ENCODE measurements around the gene LIPC.

Gene LIPC

DNA sequence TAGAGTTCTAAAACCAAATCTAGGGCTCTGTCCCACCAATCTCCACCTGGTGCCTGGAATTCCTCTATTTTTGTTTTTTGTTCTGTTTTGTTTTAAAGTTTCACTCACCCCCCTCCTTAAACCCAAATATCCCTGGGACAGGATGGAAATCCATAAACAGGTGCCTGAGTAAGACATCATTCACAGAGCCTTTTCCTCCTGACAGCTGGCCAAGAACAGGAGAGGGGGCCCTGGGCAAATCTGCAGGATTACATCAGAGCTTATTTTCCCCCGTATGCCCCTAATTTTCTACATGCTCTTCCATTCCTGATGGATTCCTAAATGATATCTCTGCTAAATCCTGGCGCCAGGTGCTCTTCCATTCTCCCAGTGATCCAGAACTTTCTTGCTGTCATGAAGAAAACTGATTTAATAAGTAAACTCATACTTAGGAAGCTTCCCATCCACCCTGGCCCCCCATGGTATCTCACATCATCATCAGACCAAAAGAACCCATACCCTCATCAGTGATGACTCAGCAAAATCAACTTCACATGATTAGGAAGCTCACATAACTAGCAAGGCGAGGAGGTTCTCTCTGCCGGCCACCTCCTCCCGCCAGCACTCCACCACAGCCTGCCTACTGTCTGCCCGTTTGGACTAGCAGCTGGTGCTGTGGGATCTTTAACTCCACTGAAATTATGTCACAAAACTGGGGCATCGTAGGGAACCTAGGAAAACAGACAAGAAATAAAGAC, 61.0 kb downstream of the LIPC start:
- no peak for DNase-seq (ENCODE audit: low read depth, low spot score)

DNA sequence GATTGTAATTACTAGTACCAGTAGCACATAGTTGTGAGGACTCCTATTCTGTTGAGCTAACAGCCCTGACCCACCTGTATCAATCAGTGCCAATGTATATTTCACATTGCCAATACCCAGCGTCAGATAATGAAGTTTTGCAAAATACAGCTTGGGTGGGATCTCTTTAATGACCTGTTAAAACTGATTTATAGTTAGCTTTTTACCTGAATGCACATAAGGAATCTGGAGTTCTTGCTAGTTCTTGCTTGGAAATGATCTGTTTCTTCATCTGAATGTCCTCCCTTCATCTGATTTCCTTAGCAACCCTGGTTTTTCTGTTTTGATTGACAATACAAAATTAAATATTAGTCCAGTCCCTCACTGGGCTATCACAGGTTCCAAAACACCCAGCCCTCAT, 62.8 kb downstream of the LIPC start:
- DNase-seq (ENCODE audit: low read depth, low spot score), result no peak

DNA sequence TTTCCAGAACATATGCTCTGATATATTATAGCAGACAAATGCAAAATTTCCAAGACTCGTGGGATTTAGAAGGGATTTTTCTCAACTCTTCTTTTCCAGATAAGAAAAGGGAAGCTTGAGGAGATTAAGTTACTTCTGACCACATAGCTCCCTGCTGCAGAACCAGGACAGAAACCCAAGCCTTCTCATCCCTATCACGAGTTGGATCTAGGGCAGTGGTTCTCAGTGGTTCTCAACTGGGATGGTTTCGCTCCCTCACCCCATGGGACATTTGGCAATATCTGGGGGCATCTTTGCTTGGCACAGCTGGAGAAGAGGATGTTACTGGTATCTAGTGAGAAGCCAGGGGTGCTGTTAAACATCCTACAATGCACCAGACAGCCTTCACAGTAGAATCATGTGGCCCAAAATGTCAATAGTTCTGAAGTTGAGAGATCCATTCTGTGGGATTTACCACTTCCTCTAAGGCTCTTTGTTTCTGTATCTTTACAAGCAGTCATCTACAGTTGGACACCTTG, 64.2 kb downstream of the LIPC start:
- no peak for DNase-seq (ENCODE audit: low read depth, low spot score)

DNA sequence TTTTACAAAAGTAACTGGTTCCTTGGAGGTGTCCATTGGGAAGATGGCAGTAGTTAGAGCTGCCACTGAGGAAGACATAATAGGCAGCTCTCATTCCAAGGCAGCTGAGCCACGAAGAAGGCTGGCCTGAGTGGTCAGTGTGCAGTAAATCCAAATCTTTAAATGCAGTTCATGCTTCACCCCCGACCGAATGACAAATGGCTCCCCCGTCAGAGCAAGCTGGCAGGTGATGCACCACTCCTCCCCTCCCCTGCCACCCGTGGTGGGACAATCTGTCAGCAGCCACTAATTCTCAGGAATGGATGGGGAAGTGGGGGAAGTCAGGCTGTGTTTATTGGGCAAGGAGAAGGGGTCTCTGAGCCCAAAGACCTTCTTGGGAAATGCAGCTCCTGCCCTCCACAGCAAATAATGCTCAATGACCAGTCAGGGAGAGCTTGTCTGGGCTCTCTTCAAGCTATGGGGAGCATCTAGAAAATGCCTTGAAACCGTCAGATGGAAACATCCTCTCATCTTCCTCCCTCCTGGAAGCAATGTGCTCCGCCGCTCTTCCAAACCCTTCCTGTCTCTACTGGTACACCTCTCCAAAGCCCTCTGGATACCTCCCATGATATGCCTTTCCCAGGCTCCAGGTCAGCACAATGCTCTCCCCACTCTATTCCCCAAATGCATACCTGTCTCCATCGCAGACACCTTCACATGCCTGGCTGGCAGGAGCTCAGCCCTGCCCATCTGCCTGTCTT, 65.4 kb downstream of the LIPC start:
- no peak for DNase-seq (ENCODE audit: low read depth, low spot score)

DNA sequence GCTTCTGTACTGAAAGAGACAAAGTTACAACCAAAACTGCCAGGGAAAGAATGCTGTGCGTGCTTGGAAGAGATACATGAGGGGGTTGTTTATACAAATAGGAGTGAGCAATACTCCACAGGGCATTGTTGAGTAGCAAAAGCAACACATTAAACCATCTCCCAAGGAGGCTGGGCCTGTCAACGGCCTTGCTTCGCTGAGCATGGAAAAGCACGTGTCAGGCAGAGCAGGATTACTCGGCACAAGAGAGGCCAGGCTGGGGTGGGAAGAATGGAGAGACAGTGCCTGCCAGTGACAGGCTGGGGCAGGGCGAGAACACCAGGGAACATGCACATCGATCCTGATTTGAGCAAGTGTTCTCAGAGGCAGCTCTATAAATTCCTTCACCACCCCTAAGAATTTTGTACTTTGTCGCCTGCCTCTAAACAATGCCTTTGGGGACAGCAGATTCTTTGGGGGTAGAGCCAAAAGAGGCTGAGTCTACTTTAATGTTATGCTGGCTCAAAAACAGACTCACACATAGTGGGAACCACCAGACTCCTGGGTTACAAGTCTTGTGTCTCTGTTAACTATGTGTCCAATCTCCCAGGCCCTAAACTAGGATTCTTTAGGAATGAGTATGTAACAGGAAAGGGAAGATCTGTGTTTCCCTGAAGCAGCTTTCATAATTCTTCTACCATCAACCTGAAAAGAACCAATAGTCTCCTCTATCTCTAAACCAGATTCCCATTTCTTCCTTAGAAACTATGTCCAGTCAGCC, 67.2 kb downstream of the LIPC start:
- no peak for DNase-seq (ENCODE audit: low read depth, low spot score)

DNA sequence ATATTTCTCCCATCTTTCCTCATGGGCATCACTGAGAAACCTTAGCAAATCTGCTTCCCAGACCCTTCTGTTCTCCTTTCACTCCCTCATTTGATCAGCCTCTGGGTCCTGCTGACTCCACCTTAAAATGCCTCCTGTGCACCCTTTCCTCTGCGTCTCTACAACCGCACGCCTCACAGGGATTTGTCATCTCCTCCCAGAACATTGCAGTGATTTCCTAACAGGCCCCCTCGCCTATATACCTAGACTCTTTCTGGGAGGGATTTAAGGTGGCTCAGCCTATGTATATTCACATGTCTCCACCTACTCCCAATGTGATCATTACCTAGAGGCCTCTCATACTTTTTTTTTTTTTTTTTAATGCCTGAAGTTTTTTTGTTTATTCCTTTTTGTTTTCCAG, 69.2 kb downstream of the LIPC start:
- no peak for DNase-seq (ENCODE audit: low read depth, low spot score)

DNA sequence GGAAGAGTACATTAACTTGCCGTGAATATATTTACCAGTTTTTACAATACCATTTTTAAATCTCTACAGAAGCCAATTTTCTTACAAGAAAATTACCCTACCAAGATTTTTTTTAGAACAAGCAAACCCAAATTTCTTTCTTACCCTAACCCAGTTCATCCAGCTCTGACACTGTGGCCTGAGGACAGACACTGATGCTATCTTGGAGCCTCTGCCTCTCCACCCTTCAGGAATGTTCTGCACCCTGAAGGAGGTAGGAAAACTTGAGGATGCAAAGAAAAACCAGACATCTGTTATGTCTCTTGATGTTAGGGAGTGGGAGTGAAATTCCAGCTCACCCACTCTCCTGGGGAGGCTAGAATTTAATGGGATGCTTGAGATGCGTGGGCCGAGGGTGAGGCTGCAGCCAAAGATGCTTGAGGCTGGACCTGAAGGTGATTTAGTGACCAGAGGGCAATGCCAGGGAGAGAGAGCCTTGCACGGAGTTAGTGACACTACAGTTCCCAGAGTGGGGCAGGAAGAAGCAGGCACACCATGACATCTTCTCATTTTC, 69.9 kb downstream of the LIPC start:
- no peak for DNase-seq (ENCODE audit: low read depth, low spot score)

DNA sequence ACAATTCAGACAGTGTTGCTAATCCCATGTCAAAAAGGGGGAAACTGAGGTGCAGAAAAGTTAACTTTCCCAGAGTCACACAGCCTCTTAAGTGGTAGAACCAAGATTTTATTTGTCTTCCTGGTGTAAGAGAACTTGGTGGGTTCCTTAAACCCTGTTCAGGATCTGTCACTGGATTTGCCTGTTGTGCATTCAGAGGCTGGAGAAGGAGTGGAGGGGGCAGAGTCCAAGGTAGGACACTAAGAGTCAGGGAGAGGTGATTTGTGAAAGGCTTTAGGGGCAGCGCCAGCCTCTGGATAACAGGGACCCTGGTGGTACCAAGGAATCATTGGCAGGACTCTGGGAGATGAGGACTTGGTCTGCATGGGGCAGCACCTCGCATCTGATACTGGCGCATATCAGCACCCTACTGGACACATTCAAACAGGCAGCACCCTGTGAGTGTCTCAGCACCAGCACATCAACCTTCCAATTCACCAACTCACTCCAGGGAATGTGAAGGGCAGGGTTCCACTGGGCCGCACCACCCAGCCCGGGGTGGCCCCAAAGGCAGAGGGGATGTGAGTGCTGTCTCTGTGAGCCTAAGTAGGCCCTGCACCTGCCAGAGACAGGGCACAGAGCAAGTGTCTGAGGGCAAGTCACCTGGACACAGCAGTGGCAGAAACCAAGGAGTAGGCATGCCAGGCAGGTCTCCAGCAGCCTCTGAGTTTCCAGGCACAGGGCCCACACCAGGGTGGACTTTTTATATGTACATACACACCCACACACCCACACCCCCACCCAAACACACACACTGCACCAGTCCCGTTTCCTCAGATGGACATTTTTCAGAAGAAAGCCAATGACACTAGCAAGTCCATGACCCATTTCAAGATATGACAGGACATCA, 71.6 kb downstream of the LIPC start:
- DNase-seq (ENCODE audit: low read depth, low spot score), result no peak

DNA sequence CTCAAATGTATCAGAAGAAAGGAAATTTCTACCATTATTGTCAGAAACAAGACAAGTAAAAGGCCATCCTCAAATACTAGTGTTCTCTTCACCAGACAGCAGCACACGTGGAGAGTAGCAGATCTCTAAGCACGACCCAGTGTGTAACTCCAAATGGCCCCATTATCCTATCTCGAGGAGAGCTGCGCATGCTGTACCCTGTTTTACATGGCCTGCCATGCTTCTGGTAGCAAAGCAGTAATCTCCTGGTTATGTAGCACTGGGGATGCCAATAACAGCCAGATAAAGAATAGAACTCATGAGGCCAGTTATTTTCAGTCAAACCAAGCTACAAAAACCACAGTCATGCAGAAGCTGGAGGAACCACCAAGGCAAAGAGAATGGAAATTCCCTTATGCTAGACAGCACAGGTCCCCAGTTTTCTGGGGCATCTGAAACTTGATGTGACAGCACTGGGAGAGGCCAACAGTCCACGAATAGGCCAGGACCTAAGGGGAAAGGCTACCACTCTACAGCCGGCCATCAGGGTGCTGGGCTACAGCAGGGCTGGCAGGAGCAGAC, 73.0 kb downstream of the LIPC start:
- no peak for DNase-seq (ENCODE audit: low read depth, low spot score)

DNA sequence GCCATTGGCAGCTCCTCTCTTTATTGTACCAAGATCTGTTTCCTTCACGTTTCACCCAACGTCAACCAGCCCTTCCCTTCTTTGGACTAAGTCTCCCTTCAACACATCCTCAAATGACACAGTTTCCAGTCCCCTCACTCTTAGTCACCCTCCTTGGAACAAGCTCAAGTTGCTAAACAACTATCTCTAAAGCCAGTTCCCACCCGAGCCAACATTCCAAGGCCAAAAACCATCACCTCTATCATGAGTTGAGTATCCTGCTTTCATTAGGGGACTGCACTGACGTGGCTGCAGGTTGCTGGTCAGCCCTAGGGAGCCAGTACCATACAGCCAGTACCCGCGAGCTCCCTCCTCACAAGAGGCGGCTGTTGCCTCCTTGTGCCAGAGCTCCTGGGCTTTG, 73.8 kb downstream of the LIPC start:
- DNase-seq (ENCODE audit: low read depth, low spot score), result no peak

DNA sequence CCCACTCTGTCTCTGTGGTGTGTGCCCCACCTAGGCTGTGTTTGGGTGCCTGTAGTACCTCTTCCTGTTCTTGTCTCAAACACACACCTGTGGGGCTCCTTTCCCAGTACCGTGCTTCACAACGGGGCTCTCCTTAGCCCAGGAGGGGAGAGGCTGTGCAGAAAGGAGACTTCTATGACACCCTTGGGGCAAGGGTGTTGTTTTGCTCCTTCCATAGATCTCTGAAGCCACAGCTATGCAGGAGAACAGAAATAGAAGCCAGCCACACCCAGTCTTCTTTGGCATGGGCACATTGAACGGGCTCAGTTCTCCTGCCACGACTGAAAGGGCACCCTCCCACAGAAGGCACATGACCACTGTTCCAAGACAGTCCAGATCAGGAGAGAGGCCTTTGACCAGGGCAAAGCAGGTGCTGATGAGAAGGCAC, 74.3 kb downstream of the LIPC start:
- no peak for DNase-seq (ENCODE audit: low read depth, low spot score)

DNA sequence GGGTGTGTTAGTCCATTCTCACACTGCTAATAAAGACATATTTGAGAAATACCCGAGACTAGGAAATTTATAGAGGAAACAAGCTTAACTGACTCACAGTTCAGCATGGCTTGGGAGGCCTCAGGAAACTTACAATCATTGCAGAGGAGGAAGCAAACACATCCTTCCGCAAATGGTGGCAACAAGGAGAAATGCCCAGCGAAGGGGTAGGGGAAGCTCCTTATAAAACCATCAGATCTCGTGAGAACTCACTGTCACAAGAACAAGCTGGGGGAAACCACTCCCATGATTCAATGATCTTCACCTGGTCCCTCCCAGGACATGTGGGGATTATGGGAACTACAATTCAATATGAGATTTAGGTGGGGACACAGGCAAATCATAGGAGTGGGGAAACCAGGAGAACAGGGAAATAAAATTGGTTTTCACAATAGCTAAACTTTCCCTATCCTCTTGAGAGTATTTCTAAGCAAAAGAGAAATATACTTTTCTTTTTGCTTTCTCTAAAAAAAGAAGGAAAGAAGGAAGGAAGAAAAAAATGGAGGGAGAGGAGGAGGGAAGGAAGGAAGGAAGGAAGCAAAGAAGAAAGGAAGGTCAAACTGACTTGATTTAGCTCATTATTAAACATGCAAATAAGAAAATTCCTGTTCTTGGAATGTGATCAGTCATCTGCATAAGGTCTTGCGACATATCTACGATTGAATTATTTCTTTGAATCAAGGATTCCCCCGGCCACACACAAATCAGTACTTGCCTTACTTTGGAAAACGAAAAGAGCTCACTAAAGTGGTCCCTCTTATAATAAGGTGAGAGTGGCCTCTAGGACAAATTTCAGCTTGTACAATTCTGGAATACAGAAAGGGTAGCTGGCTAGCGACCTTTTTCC, 75.2 kb downstream of the LIPC start:
- DNase-seq (ENCODE audit: low read depth, low spot score), result no peak

DNA sequence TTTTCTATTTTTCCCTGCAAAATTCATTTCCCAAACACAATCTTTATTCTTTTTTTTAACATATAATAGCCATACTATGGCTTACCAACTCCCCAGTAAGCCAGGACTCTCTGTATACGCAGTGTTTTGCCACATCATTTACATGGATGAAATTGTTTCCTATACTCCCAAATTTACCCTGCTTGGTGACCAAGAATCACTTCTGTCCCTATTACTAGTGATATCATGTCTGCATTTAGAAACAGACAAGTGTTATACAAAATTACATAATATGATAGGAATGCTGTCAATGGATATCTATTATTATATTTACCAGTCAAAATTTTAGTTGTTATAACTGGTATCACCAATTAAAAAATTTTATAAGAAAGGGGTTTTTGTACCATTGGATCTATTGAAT, 77.8 kb downstream of the LIPC start:
- DNase-seq (ENCODE audit: low read depth, low spot score), result no peak

DNA sequence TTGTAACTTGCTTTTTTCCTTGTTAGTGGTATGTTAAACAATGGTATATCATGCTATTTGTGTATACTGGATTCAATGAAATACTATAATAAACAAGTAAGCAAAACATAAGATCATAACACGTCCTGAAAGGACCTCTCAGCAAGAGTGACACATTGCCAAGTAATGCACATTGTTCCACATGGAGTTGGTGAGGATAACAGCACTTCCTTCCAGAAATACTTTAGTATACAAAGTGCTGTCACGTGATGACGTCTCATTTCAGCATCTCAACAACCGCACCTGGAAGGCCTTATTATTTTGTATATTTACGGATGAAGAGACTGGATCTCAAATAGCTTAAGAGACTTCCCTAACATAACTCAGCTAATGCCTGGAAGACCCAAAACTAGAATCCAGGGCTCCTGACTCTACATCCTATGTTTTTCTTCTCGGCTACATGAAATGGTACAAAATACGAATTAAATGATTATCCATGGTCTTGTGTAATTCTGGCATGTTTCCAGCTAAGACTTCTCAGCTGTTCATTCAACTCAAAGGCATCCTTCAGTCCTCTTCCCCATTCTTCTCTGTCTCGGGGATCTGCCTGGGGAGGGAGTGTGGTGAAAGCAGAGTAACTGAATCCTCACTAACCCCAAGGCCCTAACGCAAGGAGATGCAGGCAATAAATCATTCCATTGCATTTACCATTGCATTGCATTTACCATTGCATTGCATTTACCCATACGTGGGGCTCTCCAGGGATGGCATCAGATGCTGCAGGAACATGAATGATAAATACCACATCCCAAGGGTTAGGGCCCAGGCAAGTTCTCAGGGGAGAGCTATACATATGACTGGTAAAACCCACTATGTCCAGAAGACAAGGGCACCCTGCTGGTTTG, 79.2 kb downstream of the LIPC start:
- DNase-seq (ENCODE audit: low read depth, low spot score), result no peak

DNA sequence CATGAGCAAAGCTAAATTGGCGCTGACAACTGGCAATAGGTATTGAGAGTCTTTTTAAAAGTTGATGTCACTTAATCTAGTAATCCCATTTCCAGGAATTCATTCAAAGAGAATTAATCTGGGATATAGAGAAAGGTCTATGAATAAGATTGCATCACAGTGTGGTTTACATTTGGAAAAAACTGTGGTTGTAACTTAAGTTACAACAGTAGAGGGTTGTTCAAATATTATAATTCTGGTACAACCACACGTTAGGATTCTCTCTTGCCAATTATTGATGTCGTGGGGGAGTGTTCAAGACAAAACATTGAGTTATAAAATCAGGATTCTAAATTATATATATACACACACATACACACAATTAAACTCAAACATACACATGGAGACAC, 79.8 kb downstream of the LIPC start:
- no peak for DNase-seq (ENCODE audit: low read depth, low spot score)

DNA sequence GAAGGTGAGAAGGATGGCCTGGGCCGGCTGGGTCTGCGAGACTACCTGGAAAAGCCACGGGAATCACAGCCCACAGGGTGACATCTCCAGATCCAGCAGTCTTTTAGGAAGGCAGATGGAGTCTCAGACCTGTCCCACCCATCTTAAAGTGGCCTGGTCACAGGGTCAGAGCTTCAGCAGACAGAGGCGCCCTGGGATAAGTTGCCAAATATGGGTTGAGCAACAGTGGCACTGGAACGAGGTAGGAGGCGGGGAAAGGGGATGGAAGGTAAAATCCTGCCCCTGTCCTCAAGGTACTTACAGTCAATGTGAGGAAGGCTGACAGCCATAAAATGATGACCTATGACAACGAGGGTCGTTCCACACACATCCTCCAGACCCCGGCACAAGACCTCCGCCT, 80.7 kb downstream of the LIPC start:
- no peak for DNase-seq (ENCODE audit: low read depth, low spot score)

DNA sequence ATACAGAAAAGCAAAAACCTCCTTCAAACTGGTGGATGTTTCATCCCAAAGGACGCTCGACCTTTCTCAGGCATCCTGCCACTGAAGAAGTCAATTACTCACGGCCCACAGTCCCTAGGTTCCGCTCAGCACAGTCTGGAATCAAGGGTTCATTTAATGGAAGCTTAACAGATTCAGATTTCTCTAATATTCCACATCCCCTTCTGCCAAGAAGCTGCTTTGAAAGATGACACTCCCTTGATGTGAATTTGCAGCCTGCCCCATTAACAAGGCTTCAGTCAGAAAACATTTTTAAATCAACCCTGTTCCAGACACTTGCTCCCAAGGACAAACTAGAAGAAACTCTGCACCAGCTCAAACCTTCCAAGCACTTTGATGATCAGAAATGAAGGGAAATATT, 81.2 kb downstream of the LIPC start:
- no peak for DNase-seq (ENCODE audit: low read depth, low spot score)

DNA sequence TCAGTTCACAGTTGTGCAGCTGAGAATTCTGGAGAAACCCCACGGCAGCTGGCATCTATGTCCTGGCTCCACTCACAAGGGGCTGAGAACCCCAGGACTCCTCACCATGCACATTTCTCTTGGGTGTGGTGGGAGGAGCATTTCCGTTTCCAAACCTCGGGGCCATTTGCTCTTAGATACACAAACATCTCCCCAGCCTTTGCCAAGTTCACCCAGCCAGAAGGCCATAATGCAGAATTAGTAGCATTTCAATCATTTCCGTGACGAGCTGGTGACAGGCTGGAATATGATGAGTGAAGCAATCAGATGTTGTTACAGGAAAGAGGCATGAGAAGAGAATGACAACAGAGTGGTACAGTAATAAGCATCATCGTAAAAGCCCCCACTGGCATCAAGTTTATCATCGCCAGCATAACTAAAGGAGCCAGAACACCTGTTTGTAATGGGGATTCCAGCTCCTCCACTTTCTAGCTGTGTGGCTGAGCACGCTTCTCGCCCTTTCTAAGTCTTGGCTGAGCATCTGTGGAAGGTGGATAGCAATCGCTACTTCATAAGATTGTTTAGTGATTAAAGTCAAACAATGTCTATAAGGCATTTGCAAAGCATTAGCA, 82.0 kb downstream of the LIPC start:
- DNase-seq (ENCODE audit: low read depth, low spot score), result no peak
